Activated CD4-positive, alpha-beta T cell treated with anti-CD3 and anti-CD28 coated beads for 36 hours (primary cell): Measurements from ENCODE around the gene UBE2S. TPM values are rescaled to one million over a fixed set of nuclear protein-coding genes. Genes with fewer than 3 reads are reported as not detected.
A peak's percentile ranks its signal among the peaks of the same experiment; 100 is the strongest.

Source experiments
- ATAC-seq: fragments of 200-7000 bp; cut with Tn5 transposase; one replicate; pipeline ENCODE4 v1.10.0; 2021; ENCODE audit warnings: mild to moderate bottlenecking, moderate library complexity
- CTCF ChIA-PET: fragments of 350-600 bp; sonication (Branson Sonifier 250); formaldehyde crosslinking; loops from one replicate; lab custom pipeline; 2021; ENCODE audit warnings: antibody characterized with exemption; lab: Charles Lee
- POLR2A ChIA-PET: fragments of 350-600 bp; sonication (Branson Sonifier 250); formaldehyde crosslinking; loops from one replicate; lab custom pipeline; 2021; ENCODE audit warnings: antibody characterized with exemption, inconsistent platforms; lab: Charles Lee
- DNase-seq: peaks from one replicate; pipeline ENCODE4 v3.0.0-alpha.2; 2020
- H3K27ac Mint-ChIP-seq: one replicate; pipeline ENCODE4 v1.8.0; 2021; ENCODE audit warnings: mixed read lengths
- H3K27me3 Mint-ChIP-seq: one replicate; pipeline ENCODE4 v1.8.0; 2021; ENCODE audit warnings: mixed read lengths
- H3K36me3 Mint-ChIP-seq: one replicate; pipeline ENCODE4 v1.8.0; 2021; ENCODE audit warnings: low read depth, mixed read lengths
- H3K4me1 Mint-ChIP-seq: one replicate; pipeline ENCODE4 v1.8.0; 2021; ENCODE audit warnings: mixed read lengths
- H3K4me3 Mint-ChIP-seq: one replicate; pipeline ENCODE4 v1.8.0; 2021; ENCODE audit warnings: mild to moderate bottlenecking, moderate library complexity, mixed read lengths
- H3K9me3 Mint-ChIP-seq: one replicate; pipeline ENCODE4 v1.8.0; 2021; ENCODE audit warnings: low read depth, mixed read lengths
- intact Hi-C, 2 experiments: fragments of 100-400 bp; cut with DNase I in 1 of 2; cut with micrococcal nuclease in 1 of 2; formaldehyde crosslinking; loops; one replicate each; pipeline versions ENCODE4 v1.14.2 to v1.15.1; 2022 to 2024; cut with DNase I, micrococcal nuclease
- total RNA-seq, 2 experiments: library from RNA; stranded (reverse); gene quantifications; one replicate each; pipeline ENCODE4 v1.2.3, GENCODE V29; 2021

UBE2S gene
- total RNA-seq, 2 experiments from 2014 or later: 228 to 342 TPM

GRCh38 chr19:55369653-55370304, 37.8 kb downstream of the UBE2S start:
- H3K9me3 Mint-ChIP-seq: no peaks in the 10 kb centered on the region
- ChIA-PET POLR2A (interaction anchor here (0.6 kb wide), 1 partner anchor 14 kb away, joined by 5 read pairs; no protein-coding TSS in a partner anchor), CTCF (interaction anchor here (0.8 kb wide), 1 partner anchor 29 kb away, joined by 3 read pairs; no protein-coding TSS in a partner anchor)
- DNase-seq: peak; percentile 60
- intact Hi-C loops: no loop called here
- peaks cover 37% of the 10 kb centered on the region for H3K27me3 Mint-ChIP-seq
- peak overlapping the region; percentile 58 for H3K4me3 Mint-ChIP-seq
- ATAC-seq: peak; percentile 77
- H3K4me1 Mint-ChIP-seq: peaks cover 5% of the 10 kb centered on the region
- no peak overlapping the region for H3K27ac Mint-ChIP-seq
- no peaks in the 10 kb centered on the region for H3K36me3 Mint-ChIP-seq

DNA sequence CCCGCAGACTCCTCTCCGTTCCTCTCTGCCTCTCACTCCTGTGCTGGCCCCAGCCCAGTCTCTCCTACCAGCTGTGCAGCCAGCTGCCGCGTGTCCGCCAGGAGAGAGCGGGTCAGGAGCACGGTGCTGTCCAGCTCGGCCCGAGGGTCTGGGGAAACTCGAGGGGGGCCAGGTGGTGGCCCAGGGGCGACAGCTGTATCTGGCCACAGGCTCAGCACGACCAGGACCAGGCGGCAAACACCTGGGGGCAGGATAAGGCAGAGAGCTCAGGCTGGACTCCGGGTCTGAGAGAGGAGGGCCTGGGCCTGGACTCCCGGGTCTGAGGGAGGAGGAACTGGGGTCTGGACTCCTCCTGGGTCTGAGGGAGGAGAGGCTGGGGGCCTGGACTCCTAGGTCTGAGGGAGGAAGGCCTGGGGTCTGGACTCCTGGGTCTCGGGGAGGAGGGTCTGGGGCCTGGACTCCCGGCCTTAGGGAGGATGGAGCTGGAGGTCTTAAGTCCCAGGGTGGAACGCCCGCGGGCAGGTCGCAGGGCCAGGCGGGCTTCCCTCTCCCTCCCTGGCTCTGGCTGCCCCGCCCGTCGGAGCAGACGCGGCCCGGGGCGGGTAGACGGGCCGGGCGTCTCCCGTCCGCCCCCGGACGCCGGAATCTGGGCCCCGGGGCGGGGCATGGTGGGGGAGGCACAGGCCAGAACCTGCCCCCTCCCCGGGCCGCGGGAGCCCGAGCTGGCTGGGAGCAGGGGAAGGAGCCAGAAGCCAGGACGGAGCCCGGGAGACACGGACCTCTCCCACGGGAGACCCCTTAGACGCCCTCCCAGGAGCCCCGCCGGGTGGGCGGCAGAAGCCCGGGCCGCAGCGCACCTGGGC, 38.7 kb downstream of the UBE2S start:
- no peaks in the 10 kb centered on the region for H3K9me3 Mint-ChIP-seq
- no peak overlapping the region for H3K4me3 Mint-ChIP-seq
- no peaks in the 10 kb centered on the region for H3K36me3 Mint-ChIP-seq
- peak; percentile 56 for ATAC-seq
- CTCF ChIA-PET: interaction anchor here (0.6 to 0.8 kb wide), 2 partner anchors 28 to 78 kb away, joined by 3 to 5 read pairs; no protein-coding TSS in a partner anchor
- POLR2A ChIA-PET: interaction anchor here (0.6 to 0.8 kb wide), 2 partner anchors 13 to 14 kb away, joined by 3 to 5 read pairs; no protein-coding TSS in a partner anchor
- peaks cover 37% of the 10 kb centered on the region for H3K27me3 Mint-ChIP-seq
- H3K4me1 Mint-ChIP-seq: peaks cover 5% of the 10 kb centered on the region
- H3K27ac Mint-ChIP-seq: no peak overlapping the region
- DNase-seq: peak; percentile 49
- intact Hi-C loops: no loop called here

GRCh38 chr19:55368106-55368505, 39.5 kb downstream of the UBE2S start:
- ChIA-PET CTCF (no interaction called here), POLR2A (interaction anchor here (0.8 kb wide), 1 partner anchor 15 kb away, joined by 3 read pairs; no protein-coding TSS in a partner anchor)
- Mint-ChIP-seq H3K27ac (no peak overlapping the region), H3K4me3 (no peak overlapping the region), H3K9me3 (no peaks in the 10 kb centered on the region), H3K4me1 (peaks cover 5% of the 10 kb centered on the region), H3K27me3 (peaks cover 33% of the 10 kb centered on the region), H3K36me3 (no peaks in the 10 kb centered on the region)
- intact Hi-C loops: no loop called here
- DNase-seq: no peak
- no peak for ATAC-seq

DNA sequence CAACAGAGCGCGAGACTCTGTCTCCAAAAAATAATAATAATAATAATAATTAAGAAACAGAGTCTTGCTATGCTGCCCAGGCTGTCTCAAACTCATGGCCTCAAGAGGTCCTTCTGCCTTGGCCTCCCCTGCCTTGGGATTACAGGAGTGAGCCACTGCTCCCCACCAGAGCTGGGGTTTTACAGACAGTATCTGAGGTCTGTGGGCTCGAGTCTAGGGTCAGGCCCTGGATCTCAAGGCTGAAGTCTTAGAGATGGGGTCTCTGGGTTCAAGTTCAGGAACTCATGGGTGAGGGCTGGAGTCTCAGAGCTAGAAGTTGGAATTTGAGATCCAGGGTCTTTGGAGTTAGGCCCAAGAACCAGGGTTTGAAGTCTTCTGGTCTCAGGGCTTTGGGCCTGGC, 40.8 kb downstream of the UBE2S start:
- no peak for ATAC-seq
- Mint-ChIP-seq H3K27me3 (peaks cover 28% of the 10 kb centered on the region), H3K36me3 (no peaks in the 10 kb centered on the region), H3K27ac (no peak overlapping the region), H3K9me3 (no peaks in the 10 kb centered on the region), H3K4me3 (no peak overlapping the region), H3K4me1 (peaks cover 5% of the 10 kb centered on the region)
- CTCF ChIA-PET: interaction anchor here (0.6 kb wide), 1 partner anchor 38 kb away, joined by 3 read pairs; no protein-coding TSS in a partner anchor
- DNase-seq: no peak
- POLR2A ChIA-PET: no interaction called here
- intact Hi-C loops: no loop called here

- Mint-ChIP-seq H3K4me3 (no peak overlapping the region), H3K9me3 (no peaks in the 10 kb centered on the region), H3K36me3 (no peaks in the 10 kb centered on the region), H3K27ac (no peak overlapping the region), H3K4me1 (peaks cover 5% of the 10 kb centered on the region), H3K27me3 (peaks cover 22% of the 10 kb centered on the region)
- intact Hi-C loops: no loop called here
- no peak for DNase-seq
- no peak for ATAC-seq
- POLR2A ChIA-PET: no interaction called here
- CTCF ChIA-PET: no interaction called here
These were observed 41.6 kb downstream of the UBE2S start for GRCh38 chr19:55365964-55366363.

- Mint-ChIP-seq H3K27me3 (peaks cover 15% of the 10 kb centered on the region), H3K36me3 (no peaks in the 10 kb centered on the region), H3K9me3 (no peaks in the 10 kb centered on the region), H3K4me3 (no peak overlapping the region), H3K27ac (no peak overlapping the region), H3K4me1 (peaks cover 3% of the 10 kb centered on the region)
- intact Hi-C loops: no loop called here
- POLR2A ChIA-PET: no interaction called here
- ATAC-seq (no peak), DNase-seq (no peak)
- CTCF ChIA-PET: no interaction called here
These were observed 42.3 kb downstream of the UBE2S start for GRCh38 chr19:55365245-55365644.

DNA sequence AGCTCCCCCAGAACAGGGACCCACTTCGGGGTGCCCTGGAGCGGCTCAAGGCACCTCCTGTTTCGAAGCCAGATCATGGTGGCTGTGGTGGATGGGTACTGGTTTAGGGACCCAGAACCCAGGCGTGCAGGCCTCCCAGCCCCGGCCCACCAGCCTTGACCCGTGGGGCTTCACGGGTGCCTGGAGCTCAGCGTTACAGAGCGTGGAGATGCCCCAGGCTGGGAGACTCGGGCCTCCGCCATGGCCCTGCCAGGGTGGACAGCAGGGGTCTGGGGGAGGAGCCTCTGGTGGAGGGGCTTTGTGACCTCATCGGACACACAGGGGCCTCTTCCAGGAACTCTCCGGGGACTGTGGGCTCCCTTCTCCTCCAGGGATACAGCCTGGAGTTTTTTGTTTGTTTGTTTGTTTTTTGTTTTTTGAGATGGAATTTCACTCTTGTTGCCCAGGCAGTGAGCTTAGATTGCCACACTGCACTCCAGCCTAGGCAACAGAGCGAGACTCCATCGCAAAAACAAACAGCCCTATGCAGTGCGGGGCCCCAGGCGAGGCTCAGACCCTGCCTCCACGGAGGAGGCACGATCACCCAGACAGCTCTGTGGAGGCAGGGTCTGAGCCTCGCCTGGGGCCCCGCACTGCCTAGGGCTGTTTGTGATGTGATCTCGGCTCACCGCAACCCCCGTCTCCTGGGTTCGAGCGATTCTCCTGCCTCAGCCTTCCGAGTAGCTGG, 44.4 kb downstream of the UBE2S start, which contains the start of gene GARIN5B:
TSS of gene GARIN5B (minus strand) at position 271 of the 727 bp plus-strand sequence. CDS start at position 77, 194 bp downstream.
- Mint-ChIP-seq H3K27ac (no peak within 1 kb of the TSS), H3K36me3 (no peaks in the 10 kb centered on the region), H3K27me3 (peaks cover 8% of the 10 kb centered on the region), H3K9me3 (no peaks in the 10 kb centered on the region), H3K4me3 (no peak within 1 kb of the TSS), H3K4me1 (no peaks in the 10 kb centered on the region)
- ChIA-PET CTCF (no interaction called here), POLR2A (no interaction called here)
- intact Hi-C loops: no loop called here
- no peak for DNase-seq
- no peak for ATAC-seq

GRCh38 chr19:55362174-55362989, 45.2 kb downstream of the UBE2S start:
- intact Hi-C loops: no loop called here
- ATAC-seq (no peak), DNase-seq (no peak)
- no peak overlapping the region for H3K27ac Mint-ChIP-seq
- no peak overlapping the region for H3K4me3 Mint-ChIP-seq
- H3K9me3 Mint-ChIP-seq: no peaks in the 10 kb centered on the region
- peaks cover 5% of the 10 kb centered on the region for H3K27me3 Mint-ChIP-seq
- no peaks in the 10 kb centered on the region for H3K36me3 Mint-ChIP-seq
- ChIA-PET CTCF (interaction anchor here (0.6 kb wide), 1 partner anchor 367 kb away, joined by 4 read pairs; no protein-coding TSS in a partner anchor), POLR2A (no interaction called here)
- H3K4me1 Mint-ChIP-seq: no peaks in the 10 kb centered on the region

DNA sequence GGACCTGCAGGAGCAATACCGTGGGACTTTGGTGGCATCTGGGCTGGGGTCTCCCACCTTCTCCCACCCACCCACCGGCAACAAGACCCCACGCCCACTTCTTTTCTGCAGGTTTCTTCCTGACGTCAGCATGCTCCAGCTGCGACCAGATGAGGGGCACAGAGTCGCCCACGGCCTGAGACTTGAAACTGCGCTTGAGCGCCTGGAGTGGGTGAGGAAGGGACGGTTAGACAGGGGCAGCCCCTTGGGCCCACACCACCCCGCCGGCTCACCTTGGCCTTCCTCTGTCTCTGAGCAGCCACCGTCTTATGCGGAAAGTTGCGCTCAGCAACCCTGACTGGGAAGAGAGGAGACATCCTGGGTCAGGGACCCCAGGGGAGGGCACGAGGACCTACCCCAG, 46.7 kb downstream of the UBE2S start:
- intact Hi-C loops: no loop called here
- H3K36me3 Mint-ChIP-seq: no peaks in the 10 kb centered on the region
- H3K27ac Mint-ChIP-seq: no peak overlapping the region
- H3K4me3 Mint-ChIP-seq: no peak overlapping the region
- no peak for DNase-seq
- no peak for ATAC-seq
- H3K27me3 Mint-ChIP-seq: peaks cover 9% of the 10 kb centered on the region
- no peaks in the 10 kb centered on the region for H3K4me1 Mint-ChIP-seq
- POLR2A ChIA-PET: no interaction called here
- CTCF ChIA-PET: interaction anchor here (0.9 to 1.0 kb wide), 2 partner anchors 12 to 23 kb away, joined by 3 read pairs; no protein-coding TSS in a partner anchor
- H3K9me3 Mint-ChIP-seq: no peaks in the 10 kb centered on the region

DNA sequence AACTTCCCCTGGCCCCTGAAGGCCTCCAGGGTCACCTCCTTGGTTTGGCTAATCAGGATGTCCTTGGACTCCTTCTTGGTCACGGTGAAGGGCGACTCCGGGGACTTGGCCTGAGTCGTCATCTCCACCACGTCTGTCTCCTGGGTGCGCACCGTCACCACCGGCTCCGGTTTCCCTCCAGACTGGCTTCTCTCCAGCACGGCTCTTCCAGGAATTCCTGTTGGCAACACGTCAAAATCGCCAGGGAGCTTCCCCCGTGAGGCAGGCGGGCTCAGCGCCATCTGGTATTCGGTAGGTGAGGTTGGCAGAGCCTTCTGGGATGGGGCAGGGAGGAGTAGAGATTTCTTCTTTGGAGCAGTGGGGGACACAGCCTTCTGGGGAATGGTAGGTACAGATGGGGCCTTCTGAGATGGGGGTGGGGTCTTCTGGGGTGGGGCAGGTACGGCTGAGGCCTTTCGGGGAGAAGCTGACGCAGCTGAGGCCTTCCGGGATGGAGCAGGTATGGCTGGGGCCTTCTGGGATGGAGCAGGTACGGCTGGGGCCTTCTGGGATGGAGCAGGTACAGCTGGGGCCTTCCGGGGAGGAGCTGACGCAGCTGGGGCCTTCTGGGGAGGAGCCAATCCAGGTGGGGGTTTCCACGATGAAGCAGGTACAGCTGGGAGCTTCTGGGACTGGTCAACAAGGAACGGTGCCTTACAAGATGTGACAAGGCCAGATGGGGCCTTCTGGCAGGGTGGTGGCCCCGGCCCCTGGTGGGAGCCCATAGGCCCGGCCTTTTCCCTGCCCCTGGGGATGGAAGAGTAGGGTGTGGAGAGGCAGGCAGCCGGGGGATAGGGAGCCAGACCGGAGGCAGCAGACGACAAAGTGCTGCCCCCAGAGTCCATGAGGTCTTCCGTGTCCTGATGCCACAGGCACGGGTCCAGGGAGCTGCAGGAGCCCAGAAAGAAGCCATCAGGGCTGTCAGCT, 48.4 kb downstream of the UBE2S start:
- Mint-ChIP-seq H3K36me3 (no peaks in the 10 kb centered on the region), H3K27me3 (peaks cover 14% of the 10 kb centered on the region), H3K9me3 (no peaks in the 10 kb centered on the region), H3K4me1 (no peaks in the 10 kb centered on the region), H3K4me3 (no peak overlapping the region), H3K27ac (no peak overlapping the region)
- ChIA-PET POLR2A (no interaction called here), CTCF (no interaction called here)
- intact Hi-C loops: no loop called here
- no peak for DNase-seq
- ATAC-seq: no peak
